Esophagus muscularis mucosa (tissue), 4 donors: ENCODE measurements around the gene APOE. TPM values are rescaled to one million over a fixed set of nuclear protein-coding genes. Genes with fewer than 3 reads are reported as not detected.
"Not testable (repeated sequence)": the region's sequence is repeated elsewhere in the genome, so short reads cannot be mapped to it uniquely, and the experiment has no call there.

ENCODE experiments used
- DNase-seq: peaks from one replicate; pipeline ENCODE4 v3.0.0-alpha.2; 2017; ENCODE audit errors: extremely low spot score
- H3K27ac ChIP-seq, 4 donors: fragments of 200-600 bp; sonication (generic); replicated peaks in 1 of 4; 1 replicate in 3 of 4; 2 replicates in 1 of 4; pipeline ENCODE4 v1.5.1; 2016 to 2019; ENCODE audit warnings: mild to moderate bottlenecking in 1 of 4
- H3K27me3 ChIP-seq, 4 donors: fragments of 200-600 bp; sonication (generic); one replicate each; pipeline versions ENCODE4 v1.5.1 to v1.6.0; 2016 to 2019
- H3K36me3 ChIP-seq, 4 donors: fragments of 200-600 bp; sonication (generic); one replicate each; pipeline ENCODE4 v1.5.1; 2016 to 2019
- H3K4me1 ChIP-seq, 4 donors: fragments of 200-600 bp; sonication (generic); one replicate each; pipeline ENCODE4 v1.5.1; 2016 to 2019
- H3K4me3 ChIP-seq, 4 donors: fragments of 200-600 bp; sonication (generic); 1 replicate in 2 of 4; 2 replicates in 2 of 4; pipeline ENCODE4 v1.5.1; 2016 to 2019; ENCODE audit warnings: mild to moderate bottlenecking in 4 of 4, moderate library complexity in 1 of 4
- H3K9me3 ChIP-seq, 4 donors: fragments of 200-600 bp; sonication (generic); 1 replicate in 3 of 4; 2 replicates in 1 of 4; pipeline ENCODE4 v1.5.1; 2016 to 2019
- CTCF ChIP-seq, 3 experiments: fragments of 200-600 bp in 2 of 3; fragments of 450-650 bp in 1 of 3; sonication (generic) in 2 of 3; IDR thresholded peaks; one replicate each; pipeline ENCODE4 v1.5.1; 2017 to 2019; ENCODE audit warnings: antibody characterized with exemption in 3 of 3, mild to moderate bottlenecking in 2 of 3, moderate library complexity in 1 of 3
- EP300 ChIP-seq: sonication (generic); formaldehyde crosslinking; IDR thresholded peaks from one replicate; pipeline ENCODE4 v1.6.1; 2017; ENCODE audit warnings: antibody characterized with exemption
- POLR2A ChIP-seq: fragments of 450-650 bp; IDR thresholded peaks from one replicate; pipeline ENCODE4 v1.6.1; 2017; ENCODE audit warnings: antibody characterized with exemption, moderate library complexity, mild to moderate bottlenecking, low read depth
- POLR2AphosphoS5 ChIP-seq, 2 donors: sonication (generic); formaldehyde crosslinking; IDR thresholded peaks; one replicate each; pipeline ENCODE4 v1.6.1; 2017; ENCODE audit warnings: antibody characterized with exemption in 2 of 2
- WGBS: methylation state at CpG from one replicate; pipeline ENCODE4 v1.1.5; 2018; 5-methylcytosine and 5-hydroxymethylcytosine counted together
- intact Hi-C: fragments of 100-400 bp; cut with DNase I; formaldehyde crosslinking; loops from one replicate; pipeline ENCODE4 v1.15.1; 2023
- total RNA-seq, 4 donors: library from RNA; depleted of rRNA; stranded (reverse); fragments of >200 nt; gene quantifications; one replicate each; pipeline versions ENCODE4 v1.1.0 to v1.2.1, GENCODE V29; 2016

Gene APOE
- total RNA-seq, 4 donors from 2014 or later: 20.3 to 47.3 (median 37.2) TPM

- no peak for TF ChIP-seq POLR2AphosphoS5 (IDR thresholded peaks at IDR 0.05)
- no peak for TF ChIP-seq EP300
- TF ChIP-seq POLR2A: no peak
- TF ChIP-seq CTCF (IDR thresholded peaks at IDR 0.05): no peak
- no peak overlapping the region for H3K4me3 ChIP-seq
- peaks cover 5 to 35% (median 28%) of the 10 kb centered on the region in 4 donors for H3K4me1 ChIP-seq
- no peak overlapping the region for H3K27ac ChIP-seq
- no peak for DNase-seq
- WGBS: 39% methylated on average over 6 of the region's 6 CpGs
- H3K27me3 ChIP-seq: peaks cover 0 to 26% (median 0%) of the 10 kb centered on the region in 4 donors
- no peaks in the 10 kb centered on the region for H3K9me3 ChIP-seq
- H3K36me3 ChIP-seq: no peaks in the 10 kb centered on the region
- intact Hi-C loops: no loop called here
Measured at GRCh38 chr19:44912854-44913253, 7.3 kb downstream of the APOE start.

GRCh38 chr19:44913512-44914432 lies 8.2 kb downstream of the APOE start:
- Histone ChIP-seq H3K27me3 (peaks cover 0 to 19% (median 0%) of the 10 kb centered on the region in 4 donors), H3K4me3 (peak overlapping the region in 2 of 4 donors; percentile 53 to 61), H3K4me1 (peaks cover 5 to 35% (median 28%) of the 10 kb centered on the region in 4 donors)
- H3K36me3 ChIP-seq, H3K9me3 ChIP-seq, DNase-seq, H3K27ac ChIP-seq, intact Hi-C loops: not testable (repeated sequence)
- 66% methylated on average over 23 of the region's 23 CpGs for WGBS

GRCh38 chr19:44914433-44915206 lies 9.0 kb downstream of the APOE start, which contains the start of gene APOC1:
Gene APOC1, plus strand, starts transcription at chr19:44914608. Its CDS starts 284 bp downstream, at chr19:44914892.
- H3K36me3 ChIP-seq, intact Hi-C loops, H3K9me3 ChIP-seq: not testable (repeated sequence)
- 16% methylated on average over 22 of the region's 28 CpGs for WGBS
- peak within 1 kb of the TSS in 2 of 4 donors; percentile 19 to 49 for H3K27ac ChIP-seq
- peak; percentile 96 for DNase-seq
- peaks cover 0 to 15% (median 0%) of the 10 kb centered on the region in 4 donors for H3K27me3 ChIP-seq
- H3K4me3 ChIP-seq: peak within 1 kb of the TSS; percentile 53 to 61 (median 57)
- peaks cover 5 to 35% (median 28%) of the 10 kb centered on the region in 4 donors for H3K4me1 ChIP-seq

- TF ChIP-seq POLR2A (no peak), POLR2AphosphoS5 (IDR thresholded peaks at IDR 0.05) (no peak), CTCF (IDR thresholded peaks at IDR 0.05) (no peak), EP300 (no peak)
- H3K4me1 ChIP-seq: peaks cover 9 to 34% (median 24%) of the 10 kb centered on the region in 4 donors
- H3K27me3 ChIP-seq: no peaks in the 10 kb centered on the region
- no peaks in the 10 kb centered on the region for H3K9me3 ChIP-seq
- H3K36me3 ChIP-seq: no peaks in the 10 kb centered on the region
- 77% methylated on average over 8 of the region's 8 CpGs for WGBS
- H3K27ac ChIP-seq: peak overlapping the region in 1 of 4 donors; percentile 59
- intact Hi-C loops: no loop called here
- no peak for DNase-seq
- H3K4me3 ChIP-seq: no peak overlapping the region
Measured at GRCh38 chr19:44924243-44924725, 18.7 kb downstream of the APOE start.

- no peak for DNase-seq
- no peak for TF ChIP-seq CTCF (IDR thresholded peaks at IDR 0.05)
- TF ChIP-seq EP300: no peak
- peak; percentile 23 to 33 for TF ChIP-seq POLR2AphosphoS5 (IDR thresholded peaks at IDR 0.05)
- 62% methylated on average over 6 of the region's 8 CpGs for WGBS
- no peaks in the 10 kb centered on the region for H3K9me3 ChIP-seq
- H3K36me3 ChIP-seq: no peaks in the 10 kb centered on the region
- peak overlapping the region in 2 of 4 donors; percentile 31 to 59 for H3K27ac ChIP-seq
- intact Hi-C loops: no loop called here
- H3K27me3 ChIP-seq: no peaks in the 10 kb centered on the region
- no peak overlapping the region for H3K4me3 ChIP-seq
- H3K4me1 ChIP-seq: peaks cover 9 to 34% (median 24%) of the 10 kb centered on the region in 4 donors
Measured at GRCh38 chr19:44925114-44925891, 19.7 kb downstream of the APOE start.

GRCh38 chr19:44926245-44927077 lies 20.9 kb downstream of the APOE start:
- H3K27ac ChIP-seq, H3K9me3 ChIP-seq, intact Hi-C loops, DNase-seq, H3K27me3 ChIP-seq, H3K36me3 ChIP-seq: not testable (repeated sequence)
- Histone ChIP-seq H3K4me1 (peaks cover 9 to 34% (median 24%) of the 10 kb centered on the region in 4 donors), H3K4me3 (peak overlapping the region in 3 of 4 donors; percentile 36 to 46 (median 38))
- WGBS: 58% methylated on average over 18 of the region's 19 CpGs
